HG02623 (cell line): ENCODE measurements around the gene PRSS38.

ENCODE experiments used
- ATAC-seq: cut with Tn5 transposase; IDR thresholded peaks from one replicate; pipeline ENCODE4 v1.9.1; 2021; ENCODE audit warnings: moderate library complexity; ENCODE audit not compliant: unreplicated experiment

Gene PRSS38

DNA sequence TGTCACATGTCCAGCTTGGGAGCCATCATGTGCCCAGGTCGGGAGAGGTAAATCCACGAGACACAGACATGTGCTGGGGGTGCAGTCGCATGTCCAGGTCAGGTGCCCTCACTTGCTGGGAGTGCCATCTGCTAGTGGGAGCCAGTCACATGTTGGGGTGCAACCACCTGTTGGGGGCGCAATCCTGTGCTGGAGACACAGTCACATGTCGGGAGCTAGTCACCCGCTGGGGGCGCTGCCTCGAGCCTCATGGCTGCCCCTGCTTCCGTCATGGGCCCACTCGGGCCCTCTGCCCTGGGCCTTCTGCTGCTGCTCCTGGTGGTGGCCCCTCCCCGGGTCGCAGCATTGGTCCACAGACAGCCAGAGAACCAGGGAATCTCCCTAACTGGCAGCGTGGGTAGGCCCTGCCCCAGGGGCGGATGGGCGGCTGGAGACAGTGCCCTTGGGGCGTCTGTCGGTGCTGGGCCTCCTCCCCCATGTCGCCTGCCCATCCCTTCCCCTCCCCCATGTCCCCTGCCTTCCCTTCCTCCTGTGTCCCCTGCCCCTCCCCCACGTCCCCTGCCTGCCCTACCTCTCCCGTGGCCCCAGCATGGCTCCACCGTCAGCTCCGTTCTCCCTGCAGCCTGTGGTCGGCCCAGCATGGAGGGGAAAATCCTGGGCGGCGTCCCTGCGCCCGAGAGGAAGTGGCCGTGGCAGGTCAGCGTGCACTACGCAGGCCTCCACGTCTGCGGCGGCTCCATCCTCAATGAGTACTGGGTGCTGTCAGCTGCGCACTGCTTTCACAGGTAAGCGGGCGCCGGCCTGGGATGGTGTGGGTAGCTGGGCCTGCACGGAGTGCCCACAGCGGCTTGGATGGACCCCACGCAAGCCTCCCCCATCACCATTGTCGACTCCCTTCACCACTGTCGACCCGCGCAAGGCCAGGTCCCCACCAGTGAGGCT lies at the start of gene PRSS38:
PRSS38 (plus strand) TSS at position 208 of the 942 bp plus-strand sequence; CDS start at position 250, 42 bp downstream.
- ATAC-seq, result no peak

GRCh38 chr1:227766015-227766634 lies 49.4 kb upstream of the PRSS38 start:
- no peak for ATAC-seq

GRCh38 chr1:227766653-227767277 lies 48.7 kb upstream of the PRSS38 start:
- ATAC-seq, result no peak

DNA sequence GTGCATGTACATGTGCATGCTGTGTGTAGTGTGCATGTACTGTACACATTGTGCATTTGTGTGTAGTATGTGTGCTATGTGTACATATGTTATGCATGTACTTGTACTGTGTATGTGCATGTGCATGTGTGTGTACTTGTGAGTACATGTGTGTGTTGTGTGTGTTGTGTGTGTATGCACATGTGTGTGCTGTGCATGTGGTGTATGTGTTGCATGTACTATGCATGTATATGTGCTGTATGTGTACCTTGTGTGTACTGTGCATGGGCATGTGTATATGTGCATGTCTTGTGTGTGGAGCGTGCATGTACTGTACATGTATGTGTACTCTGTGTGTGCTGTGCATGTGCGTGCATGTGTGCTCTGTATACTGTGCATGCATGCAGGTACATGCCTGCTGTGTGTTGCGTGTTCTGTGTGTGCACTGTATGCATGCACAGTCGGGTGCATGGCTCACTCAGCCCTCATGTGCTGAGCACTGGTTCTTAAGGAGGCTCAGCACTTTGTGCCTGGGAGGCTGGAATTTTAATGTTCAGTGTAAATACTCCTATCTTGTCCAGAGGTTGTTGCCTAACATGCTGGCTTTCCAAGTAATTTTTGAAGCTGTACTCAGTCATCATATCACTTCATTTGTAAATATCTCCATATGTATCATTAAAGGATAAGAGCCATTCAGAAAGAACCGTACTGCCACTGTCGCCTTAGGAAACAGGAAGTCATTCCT lies 47.9 kb upstream of the PRSS38 start:
- no peak for ATAC-seq

DNA sequence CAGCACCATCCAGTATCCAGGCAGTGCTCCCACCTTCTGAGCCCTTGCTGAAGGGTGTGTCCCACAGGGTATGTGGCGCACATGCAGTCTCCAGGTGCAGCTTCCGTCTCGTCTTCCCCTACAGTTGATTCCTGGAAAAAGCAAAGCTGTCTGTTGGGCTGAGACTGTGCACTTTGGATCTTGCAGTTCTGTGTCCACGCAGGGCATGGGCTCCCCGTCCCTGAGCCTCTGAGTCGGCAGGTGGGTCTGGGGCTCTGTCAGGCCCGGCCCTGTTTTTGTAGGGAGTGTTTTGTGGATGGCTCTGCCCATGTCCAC lies 47.4 kb upstream of the PRSS38 start:
- no peak for ATAC-seq

- no peak for ATAC-seq
Observed at GRCh38 chr1:227768640-227769039, 46.8 kb upstream of the PRSS38 start.

DNA sequence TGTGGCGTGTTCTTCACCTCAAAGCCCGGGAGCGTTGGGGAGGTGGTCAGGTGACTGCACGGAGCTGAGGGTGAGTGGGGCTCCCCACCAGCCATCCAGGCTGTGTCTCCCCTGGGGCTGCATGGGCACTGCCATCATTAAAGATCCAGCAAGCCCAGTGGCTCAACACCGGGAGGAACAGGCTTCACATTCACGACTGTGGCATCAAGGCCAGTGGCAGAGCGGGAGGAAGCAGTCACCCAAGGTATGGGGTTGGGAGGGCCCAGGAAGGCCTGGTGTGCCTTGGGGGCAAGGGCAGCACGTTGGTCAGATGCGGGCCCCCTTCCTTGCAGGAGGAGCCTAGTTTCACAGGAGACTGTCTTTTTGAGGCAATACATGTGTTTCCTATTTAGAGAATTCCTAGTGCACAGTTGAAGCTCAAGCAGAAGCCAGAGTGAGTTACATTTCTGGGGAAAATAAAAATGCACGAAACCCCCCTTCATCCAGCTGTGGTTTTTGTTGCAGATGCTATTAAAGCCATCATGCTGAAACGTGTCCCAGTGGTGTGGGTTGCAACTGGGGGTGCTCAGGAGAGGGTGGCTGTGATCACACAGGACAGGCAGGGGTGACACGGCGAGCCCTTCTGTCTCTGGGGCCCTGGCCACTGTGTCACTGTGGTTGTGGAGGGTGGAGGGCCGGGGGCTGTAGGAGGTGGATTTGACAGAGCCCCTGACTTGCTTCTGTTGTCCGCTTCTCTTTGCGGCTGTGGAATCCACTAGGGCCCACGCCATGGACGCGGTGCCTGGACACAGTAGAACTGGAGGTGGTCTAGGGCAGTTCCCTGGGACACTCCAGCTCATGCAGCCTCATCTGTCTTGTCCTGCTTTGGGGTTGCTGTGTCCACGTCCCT lies 46.2 kb upstream of the PRSS38 start:
- no peak for ATAC-seq

GRCh38 chr1:227769936-227770494 lies 45.5 kb upstream of the PRSS38 start:
- no peak for ATAC-seq

DNA sequence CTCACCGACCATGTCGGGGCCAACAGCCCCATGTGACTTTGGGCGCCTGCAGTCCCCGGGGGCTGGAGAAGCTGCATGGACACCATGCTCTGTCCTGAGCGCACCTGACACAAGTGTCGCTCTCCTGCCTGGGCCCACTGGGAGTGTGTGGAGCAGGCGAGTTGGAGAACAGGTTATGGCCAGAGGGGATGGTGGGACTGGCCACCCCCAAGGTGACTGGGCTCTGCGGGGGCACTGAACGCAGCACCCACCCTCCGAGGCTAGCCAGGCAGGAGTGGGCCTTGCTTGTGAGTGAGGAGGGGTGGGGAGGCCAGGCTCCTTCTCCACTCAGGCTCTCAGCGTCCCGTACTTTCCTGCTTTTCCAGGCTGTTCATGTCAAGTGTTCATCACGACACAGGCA lies 44.7 kb upstream of the PRSS38 start:
- no peak for ATAC-seq

DNA sequence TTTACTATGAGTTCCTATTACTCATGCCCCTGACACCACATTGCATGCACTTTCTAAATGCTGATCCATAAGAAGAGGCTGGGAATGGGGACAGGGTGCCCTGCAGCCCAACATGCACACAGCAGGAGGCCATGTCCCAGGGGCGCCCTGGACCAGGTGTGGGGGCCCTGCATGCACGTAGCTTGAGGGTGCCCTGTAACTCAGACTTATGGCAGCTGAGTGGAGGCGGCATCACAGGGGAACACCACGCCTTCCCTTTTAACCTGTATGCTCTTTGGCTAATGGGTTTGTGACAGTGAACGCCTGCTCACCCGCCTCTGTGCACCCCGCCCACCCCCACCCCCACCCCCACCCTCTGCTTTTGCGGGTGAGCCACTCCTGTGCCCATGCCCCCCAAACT lies 44.1 kb upstream of the PRSS38 start:
- ATAC-seq, result no peak

GRCh38 chr1:227771771-227772170 lies 43.7 kb upstream of the PRSS38 start:
- ATAC-seq, result no peak

GRCh38 chr1:227773558-227773957 lies 41.9 kb upstream of the PRSS38 start:
- no peak for ATAC-seq

DNA sequence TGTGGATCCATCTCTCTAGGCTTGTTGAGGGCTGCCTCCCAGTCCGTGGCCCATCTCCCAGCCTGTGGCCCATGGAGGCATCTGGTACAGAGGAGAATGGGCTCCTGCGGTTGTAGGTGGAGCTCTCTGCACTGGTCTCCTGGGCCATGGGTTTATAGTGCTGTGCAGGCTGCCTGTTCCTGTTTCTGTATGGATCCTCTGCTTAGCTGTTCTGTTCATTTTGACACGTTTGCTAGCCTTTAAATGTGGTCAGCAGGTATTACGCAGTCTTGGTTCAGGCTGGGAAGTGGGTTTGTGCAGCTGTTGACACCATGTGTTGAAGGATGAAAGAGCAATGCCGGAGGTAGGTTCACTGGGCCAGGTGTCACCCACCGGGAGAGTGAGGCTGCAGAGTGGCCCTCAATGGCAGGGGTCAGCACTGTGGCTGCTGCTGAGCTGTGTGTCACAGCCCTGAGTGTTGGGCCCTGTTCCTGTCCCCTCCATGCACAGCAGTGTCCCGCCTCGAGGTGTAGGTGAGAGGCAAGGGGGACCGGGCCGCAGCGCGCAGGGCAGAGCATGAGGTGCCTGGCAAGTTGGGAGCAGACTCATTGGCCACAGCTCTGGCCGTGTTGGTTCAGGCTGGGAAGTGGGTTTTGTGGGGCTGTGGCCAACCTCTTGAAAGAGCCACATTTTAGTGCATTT lies 41.3 kb upstream of the PRSS38 start:
- no peak for ATAC-seq

DNA sequence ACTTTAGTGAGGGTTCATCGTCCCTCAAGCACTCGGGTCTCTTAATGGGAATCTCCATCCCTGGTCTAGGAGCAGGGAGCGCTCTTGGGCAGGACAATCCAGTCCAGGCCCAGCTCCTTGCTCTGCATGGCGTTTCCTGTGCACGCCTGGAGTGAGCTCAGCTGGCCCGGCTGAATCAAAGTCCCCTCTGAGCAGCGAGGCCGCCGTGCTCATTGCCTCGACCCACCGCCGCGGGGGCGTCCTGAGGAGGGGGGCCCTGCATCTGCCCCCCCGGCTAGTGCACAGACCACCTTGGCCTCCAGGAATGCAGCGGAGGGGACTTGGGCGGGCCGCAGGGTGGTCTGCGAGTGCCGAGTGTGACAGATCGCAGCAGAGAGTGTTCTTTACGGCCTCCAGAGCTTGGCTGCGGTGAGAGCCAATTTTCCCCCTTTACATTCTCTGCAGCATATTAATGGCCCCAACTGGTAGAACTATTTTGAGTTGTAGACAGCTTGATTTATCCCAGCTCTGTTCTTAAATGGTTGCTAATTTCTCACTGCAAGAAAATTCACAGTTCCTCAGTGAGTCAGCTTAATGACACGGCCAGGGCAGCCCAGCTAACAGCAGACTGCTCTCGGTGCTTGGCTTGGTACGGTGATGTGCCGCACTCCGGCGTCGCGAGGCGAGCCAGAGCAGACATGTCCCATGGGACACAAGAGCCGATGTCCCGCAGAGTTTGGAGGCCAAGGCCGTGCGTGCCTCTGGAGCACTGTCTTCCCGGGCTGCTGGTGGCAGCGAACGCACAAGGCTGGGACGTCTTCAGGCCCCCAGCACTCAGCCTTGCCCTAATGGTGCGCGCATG lies 40.4 kb upstream of the PRSS38 start:
- no peak for ATAC-seq

DNA sequence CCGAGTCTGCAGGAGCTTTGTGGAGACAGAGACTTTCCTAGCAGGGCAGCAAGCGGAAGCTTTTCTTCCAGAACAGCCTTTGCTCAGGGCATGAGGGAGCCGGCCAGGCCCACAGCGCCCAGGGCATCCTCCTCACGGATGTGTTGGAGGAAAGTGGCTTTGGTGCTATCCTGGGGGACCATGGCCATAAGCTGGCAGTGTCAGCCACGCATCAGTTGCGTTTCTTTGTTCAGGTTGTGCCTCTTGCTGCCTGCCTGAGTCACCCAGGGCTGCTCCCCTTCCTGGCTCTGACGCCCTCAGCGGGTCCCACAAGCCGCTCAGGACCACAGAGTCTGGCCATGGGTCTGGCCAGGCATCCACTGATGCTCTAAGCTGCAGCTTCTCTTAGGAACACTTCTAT lies 39.6 kb upstream of the PRSS38 start:
- no peak for ATAC-seq

GRCh38 chr1:227776331-227776771 lies 39.1 kb upstream of the PRSS38 start:
- ATAC-seq, result no peak

DNA sequence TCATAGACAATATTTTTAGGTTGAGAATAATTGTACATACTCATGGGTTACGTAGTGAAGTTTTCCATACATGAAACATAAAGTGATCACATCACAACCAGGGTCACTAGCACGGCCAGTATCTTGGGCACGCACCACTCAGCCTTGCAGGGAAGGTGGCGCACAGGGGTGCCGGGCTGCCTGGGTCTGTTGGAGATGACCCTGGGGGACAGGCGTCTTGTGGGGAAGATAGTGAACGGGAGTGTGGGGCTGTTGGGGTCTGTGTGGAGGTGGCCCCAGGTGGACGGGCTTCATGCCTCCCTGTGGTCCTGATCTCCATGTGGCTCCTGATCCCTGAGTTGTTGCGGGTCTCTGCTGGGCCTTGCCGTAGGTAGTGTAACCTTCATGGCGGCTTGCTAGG lies 38.3 kb upstream of the PRSS38 start:
- ATAC-seq, result no peak

GRCh38 chr1:227777646-227778045 lies 37.8 kb upstream of the PRSS38 start:
- ATAC-seq, result no peak
